ENCODE results near the gene NEU3.

- TF ChIP-seq CTCF (IDR thresholded peaks at IDR 0.05; ENCODE audit: low read depth, low read length) (no peak), EZH2phosphoT487 (IDR thresholded peaks at IDR 0.05; ENCODE audit: low read depth) (no peak)
Measured at GRCh38 chr11:74980634-74981033, 8.1 kb upstream of the NEU3 start.
